ENCODE measurements around the gene SERPINB5. TPM values are rescaled to one million over a fixed set of nuclear protein-coding genes. Genes with fewer than 3 reads are reported as not detected.
A peak's percentile ranks its signal among the peaks of the same experiment; 100 is the strongest.

SERPINB5 gene
- total RNA-seq, 1 donor from 2014 or later: not detected

DNA sequence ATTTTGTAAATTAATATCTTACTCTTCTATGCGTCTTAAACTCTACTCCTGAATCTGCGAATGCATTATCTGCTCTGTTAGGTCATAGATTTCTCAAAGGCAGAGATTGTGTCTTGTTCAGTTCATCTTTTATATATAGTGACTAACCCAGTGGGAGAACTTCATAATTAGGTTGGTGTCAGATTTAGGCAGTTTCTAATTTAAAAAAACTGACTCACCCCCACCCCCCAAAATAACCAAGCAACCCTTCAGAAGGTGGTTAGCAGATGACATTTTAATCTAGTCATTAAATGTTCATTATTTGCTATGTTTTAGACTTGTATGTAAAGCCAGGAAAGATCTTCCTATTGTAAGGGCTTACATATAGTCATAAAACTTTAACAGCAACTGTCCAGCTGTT lies 75.8 kb downstream of the SERPINB5 start:
- H3K4me1 Mint-ChIP-seq: peaks cover 4% of the 10 kb centered on the region
- no peak for DNase-seq (ENCODE audit: low spot score)
- Histone ChIP-seq H3K36me3 (no peaks in the 10 kb centered on the region), H3K4me3 (no peak overlapping the region), H3K9me3 (ENCODE audit: low read depth) (no peaks in the 10 kb centered on the region), H3F3A (ENCODE audit: low read depth) (no peaks in the 10 kb centered on the region), H4K20me1 (ENCODE audit: low read depth) (no peaks in the 10 kb centered on the region), H3K27me3 (no peaks in the 10 kb centered on the region), H3K4me1 (no peaks in the 10 kb centered on the region), H3K9ac (no peak overlapping the region), H3K27ac (no peak overlapping the region), H2AFZ (replicated peaks) (no peak overlapping the region), H3K79me2 (ENCODE audit: low read depth) (no peaks in the 10 kb centered on the region), H3K4me2 (no peak overlapping the region)
- TF ChIP-seq, protein P1, sequence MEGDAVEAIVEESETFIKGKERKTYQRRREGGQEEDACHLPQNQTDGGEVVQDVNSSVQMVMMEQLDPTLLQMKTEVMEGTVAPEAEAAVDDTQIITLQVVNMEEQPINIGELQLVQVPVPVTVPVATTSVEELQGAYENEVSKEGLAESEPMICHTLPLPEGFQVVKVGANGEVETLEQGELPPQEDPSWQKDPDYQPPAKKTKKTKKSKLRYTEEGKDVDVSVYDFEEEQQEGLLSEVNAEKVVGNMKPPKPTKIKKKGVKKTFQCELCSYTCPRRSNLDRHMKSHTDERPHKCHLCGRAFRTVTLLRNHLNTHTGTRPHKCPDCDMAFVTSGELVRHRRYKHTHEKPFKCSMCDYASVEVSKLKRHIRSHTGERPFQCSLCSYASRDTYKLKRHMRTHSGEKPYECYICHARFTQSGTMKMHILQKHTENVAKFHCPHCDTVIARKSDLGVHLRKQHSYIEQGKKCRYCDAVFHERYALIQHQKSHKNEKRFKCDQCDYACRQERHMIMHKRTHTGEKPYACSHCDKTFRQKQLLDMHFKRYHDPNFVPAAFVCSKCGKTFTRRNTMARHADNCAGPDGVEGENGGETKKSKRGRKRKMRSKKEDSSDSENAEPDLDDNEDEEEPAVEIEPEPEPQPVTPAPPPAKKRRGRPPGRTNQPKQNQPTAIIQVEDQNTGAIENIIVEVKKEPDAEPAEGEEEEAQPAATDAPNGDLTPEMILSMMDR (IDR thresholded peaks at IDR 0.05): no peak
- TF ChIP-seq EZH2phosphoT487 (IDR thresholded peaks at IDR 0.05) (no peak), EZH2 (IDR thresholded peaks at IDR 0.05) (no peak)
- no peak overlapping the region for H3K4me3 Mint-ChIP-seq
- H3K27me3 Mint-ChIP-seq (ENCODE audit: insufficient read depth, low read depth): no peaks in the 10 kb centered on the region
- H3K36me3 Mint-ChIP-seq: no peaks in the 10 kb centered on the region
- H3K27ac Mint-ChIP-seq: no peak overlapping the region
- no peaks in the 10 kb centered on the region for H3K9me3 Mint-ChIP-seq

DNA sequence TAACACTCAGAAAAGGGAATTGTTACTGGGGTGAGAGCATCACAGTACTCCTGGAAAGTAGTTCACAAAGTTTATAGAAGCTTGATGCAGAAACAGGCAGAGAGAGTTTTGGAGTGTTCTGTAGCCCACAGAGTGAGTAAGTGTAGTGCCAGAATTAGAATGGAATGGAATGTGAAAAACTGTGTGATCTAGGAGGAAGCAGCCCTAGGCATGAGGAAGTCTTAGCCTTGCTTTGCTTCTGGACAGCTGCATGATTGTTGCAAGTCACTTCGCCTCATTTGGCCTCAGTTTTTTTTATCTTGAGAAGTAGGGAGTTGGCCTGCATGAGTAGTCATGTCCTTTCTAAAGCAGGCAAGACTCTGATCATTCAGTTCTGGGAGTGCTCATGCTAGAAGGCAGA lies 76.3 kb downstream of the SERPINB5 start:
- no peaks in the 10 kb centered on the region for H3F3A ChIP-seq (ENCODE audit: low read depth)
- Mint-ChIP-seq H3K27me3 (ENCODE audit: insufficient read depth, low read depth) (no peaks in the 10 kb centered on the region), H3K4me3 (no peak overlapping the region), H3K4me1 (peaks cover 4% of the 10 kb centered on the region), H3K27ac (no peak overlapping the region), H3K9me3 (no peaks in the 10 kb centered on the region), H3K36me3 (no peaks in the 10 kb centered on the region)
- H3K36me3 ChIP-seq: no peaks in the 10 kb centered on the region
- H3K9ac ChIP-seq: no peak overlapping the region
- no peaks in the 10 kb centered on the region for H3K79me2 ChIP-seq (ENCODE audit: low read depth)
- peak overlapping the region; percentile 26 for H2AFZ ChIP-seq (replicated peaks)
- H3K27me3 ChIP-seq: no peaks in the 10 kb centered on the region
- H3K27ac ChIP-seq: no peak overlapping the region
- no peak overlapping the region for H3K4me3 ChIP-seq
- no peak for DNase-seq (ENCODE audit: low spot score)
- no peak overlapping the region for H3K4me2 ChIP-seq
- no peaks in the 10 kb centered on the region for H3K9me3 ChIP-seq (ENCODE audit: low read depth)
- H4K20me1 ChIP-seq (ENCODE audit: low read depth): no peaks in the 10 kb centered on the region
- no peaks in the 10 kb centered on the region for H3K4me1 ChIP-seq
- TF ChIP-seq EZH2phosphoT487 (IDR thresholded peaks at IDR 0.05): no peak
- TF ChIP-seq EZH2 (IDR thresholded peaks at IDR 0.05): no peak
- TF ChIP-seq, protein P1 (IDR thresholded peaks at IDR 0.05): no peak

Other genes starting within 250 kb of the SERPINB5 start
- 4.2 and 4.9 TPM in 2 replicates for gene BCL2, start 157.2 kb upstream of the SERPINB5 start, total RNA-seq (ENCODE audit: low replicate concordance)
- gene KDSR, start 109.8 kb upstream of the SERPINB5 start, total RNA-seq (ENCODE audit: low replicate concordance): 20.6 and 21.2 TPM in 2 replicates
- 25.4 and 42.2 TPM in 2 replicates for gene VPS4B, start 54.5 kb upstream of the SERPINB5 start, total RNA-seq (ENCODE audit: low replicate concordance)
- gene SERPINB12, start 65.4 kb downstream of the SERPINB5 start, total RNA-seq (ENCODE audit: low replicate concordance): not detected in 2 replicates
- gene SERPINB13, start 110.4 kb downstream of the SERPINB5 start, total RNA-seq (ENCODE audit: low replicate concordance): not detected in 2 replicates
- gene SERPINB4, start 167.3 kb downstream of the SERPINB5 start, total RNA-seq (ENCODE audit: low replicate concordance): not detected in 2 replicates
- gene SERPINB3, start 184.9 kb downstream of the SERPINB5 start, total RNA-seq (ENCODE audit: low replicate concordance): not detected in 2 replicates
- not detected in 2 replicates for gene SERPINB11, start 226.0 kb downstream of the SERPINB5 start, total RNA-seq (ENCODE audit: low replicate concordance)

All from neural progenitor cell (in vitro differentiated cells).